KG1 (cell line): Measurements from ENCODE around the gene DMWD.

Source experiments
- DNase-seq: peaks from one replicate; lab custom pipeline; 2025; lab: John Stamatoyannopoulos, UW

Gene DMWD

DNA sequence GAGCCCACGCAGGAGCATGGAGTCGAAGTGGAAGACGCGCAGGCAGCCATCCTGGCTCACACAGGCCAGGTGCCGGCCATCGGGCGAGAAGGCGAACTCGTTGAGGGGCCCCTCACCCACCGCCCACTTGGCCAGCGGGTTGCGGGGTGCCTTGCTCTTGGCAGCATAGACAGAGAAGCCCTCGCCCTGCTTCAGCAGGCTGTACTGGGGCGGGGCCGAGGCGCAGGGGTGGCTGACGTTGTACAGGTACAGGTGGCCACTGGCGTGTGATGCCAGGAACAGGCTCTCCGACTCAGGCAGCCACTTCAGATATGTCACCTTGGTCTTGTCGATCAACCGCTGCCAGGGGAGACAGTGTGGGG is 6.1 kb downstream of the DMWD start:
- no peak for DNase-seq

DNA sequence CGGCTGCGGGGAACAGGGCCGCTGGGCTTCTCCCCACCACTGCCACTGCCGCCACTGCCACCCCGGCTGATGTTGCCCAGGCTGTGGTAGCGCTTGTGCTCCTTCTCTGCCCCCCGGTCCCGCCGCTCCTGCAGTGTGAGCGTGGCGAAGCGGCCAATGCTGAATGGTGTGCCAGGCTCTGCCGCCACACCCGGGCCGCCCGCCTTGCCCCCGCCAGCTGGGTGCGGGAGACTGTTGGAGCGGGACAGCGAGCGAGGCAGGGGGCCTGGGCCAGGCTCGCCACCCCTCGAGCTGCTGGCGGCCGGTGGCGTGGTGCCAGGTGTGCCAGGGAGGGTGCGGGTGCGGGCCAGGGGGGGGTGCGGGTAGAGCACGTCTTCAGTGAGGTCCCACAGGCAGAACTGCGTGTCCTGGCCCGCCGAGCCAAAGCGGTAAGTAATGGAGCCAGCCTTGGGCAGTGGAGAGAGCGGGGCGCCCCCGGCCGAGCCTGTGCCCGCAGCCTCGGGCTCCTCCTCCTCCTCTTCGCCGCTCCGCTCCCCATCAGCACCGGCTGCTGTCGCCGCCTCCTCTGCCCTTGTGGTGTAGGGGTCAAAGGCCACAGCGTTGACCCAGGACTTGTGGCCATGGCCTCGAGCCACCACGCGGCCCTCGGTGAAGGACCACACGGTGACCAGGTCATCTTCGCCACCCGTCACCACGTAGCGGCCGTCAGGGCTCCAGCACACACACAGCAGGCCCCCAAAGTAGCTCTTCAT is 6.7 kb downstream of the DMWD start:
- DNase-seq, result no peak

DNA sequence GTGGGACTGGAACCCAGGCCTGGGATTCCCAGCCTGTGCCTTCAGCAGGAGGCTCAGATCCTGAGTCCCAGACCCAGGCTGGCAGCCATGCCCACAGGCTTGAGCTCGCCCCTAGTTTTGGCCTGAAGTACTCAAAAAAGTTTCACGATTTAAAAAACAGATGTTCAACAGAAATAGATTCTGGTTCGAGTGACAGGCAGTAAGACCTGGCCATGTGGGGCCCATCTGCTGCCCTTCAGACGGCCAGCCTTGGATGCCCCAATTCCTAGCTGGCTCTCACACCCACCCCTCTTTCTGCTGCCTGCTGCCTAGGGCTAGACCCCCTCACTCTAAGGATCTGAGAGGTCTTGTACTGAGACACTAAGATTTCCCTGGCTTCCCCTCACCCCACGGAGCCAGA is 7.5 kb downstream of the DMWD start:
- DNase-seq, result no peak

DNA sequence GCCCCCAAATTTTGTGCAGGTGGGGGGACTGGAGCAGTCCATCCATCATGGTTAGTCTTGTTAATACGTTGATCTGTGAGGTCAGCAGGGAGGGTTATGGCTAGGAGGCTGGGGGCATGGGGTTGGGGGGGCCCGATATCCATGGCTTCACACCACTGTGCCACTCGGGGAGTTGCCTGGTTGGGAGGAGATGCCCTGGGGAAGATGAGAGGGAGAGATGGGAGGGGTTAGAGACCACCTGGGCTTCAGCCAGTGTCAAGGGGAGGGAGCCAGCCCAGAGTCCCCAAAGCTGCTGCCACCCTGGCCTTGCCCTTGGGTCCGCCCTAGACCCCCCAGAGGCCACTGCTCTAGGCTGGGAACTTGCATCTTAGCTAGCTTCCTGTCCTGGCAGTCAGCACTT is 8.5 kb downstream of the DMWD start:
- DNase-seq, result no peak

- no peak for DNase-seq
Measured at GRCh38 chr19:45782820-45783785, 9.5 kb downstream of the DMWD start.

DNA sequence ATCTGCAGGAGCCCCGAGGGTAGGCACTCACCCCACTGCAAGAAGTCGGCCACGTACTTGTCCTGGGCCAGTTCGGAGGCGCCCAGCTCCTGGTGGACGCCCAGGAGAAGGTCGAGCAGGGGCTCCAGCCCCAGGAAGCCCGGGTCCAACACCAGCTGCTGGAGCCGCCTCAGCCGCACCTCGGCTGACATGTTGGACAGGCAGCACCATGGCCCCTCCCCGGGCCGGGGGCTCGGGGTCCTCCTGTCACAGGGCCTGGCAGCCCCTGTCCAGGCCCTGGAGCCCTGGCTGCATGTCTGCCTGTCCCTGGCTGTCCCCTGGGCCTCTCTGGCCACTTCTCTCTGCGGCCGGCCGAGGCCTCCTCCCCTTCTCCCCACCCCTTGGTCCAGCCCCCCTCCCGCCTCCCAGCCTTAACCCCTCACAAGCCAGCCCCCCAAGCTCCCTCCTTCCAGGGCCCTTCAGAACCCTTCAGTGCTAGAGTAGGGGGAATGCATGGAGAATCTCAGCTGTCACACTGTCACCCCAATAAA is 10.4 kb downstream of the DMWD start, which contains the start of gene DMPK:
Gene DMPK (minus strand): TSS at position 329 of the 530 bp plus-strand sequence. CDS start 138 bp downstream, at position 191.
- no peak for DNase-seq

DNA sequence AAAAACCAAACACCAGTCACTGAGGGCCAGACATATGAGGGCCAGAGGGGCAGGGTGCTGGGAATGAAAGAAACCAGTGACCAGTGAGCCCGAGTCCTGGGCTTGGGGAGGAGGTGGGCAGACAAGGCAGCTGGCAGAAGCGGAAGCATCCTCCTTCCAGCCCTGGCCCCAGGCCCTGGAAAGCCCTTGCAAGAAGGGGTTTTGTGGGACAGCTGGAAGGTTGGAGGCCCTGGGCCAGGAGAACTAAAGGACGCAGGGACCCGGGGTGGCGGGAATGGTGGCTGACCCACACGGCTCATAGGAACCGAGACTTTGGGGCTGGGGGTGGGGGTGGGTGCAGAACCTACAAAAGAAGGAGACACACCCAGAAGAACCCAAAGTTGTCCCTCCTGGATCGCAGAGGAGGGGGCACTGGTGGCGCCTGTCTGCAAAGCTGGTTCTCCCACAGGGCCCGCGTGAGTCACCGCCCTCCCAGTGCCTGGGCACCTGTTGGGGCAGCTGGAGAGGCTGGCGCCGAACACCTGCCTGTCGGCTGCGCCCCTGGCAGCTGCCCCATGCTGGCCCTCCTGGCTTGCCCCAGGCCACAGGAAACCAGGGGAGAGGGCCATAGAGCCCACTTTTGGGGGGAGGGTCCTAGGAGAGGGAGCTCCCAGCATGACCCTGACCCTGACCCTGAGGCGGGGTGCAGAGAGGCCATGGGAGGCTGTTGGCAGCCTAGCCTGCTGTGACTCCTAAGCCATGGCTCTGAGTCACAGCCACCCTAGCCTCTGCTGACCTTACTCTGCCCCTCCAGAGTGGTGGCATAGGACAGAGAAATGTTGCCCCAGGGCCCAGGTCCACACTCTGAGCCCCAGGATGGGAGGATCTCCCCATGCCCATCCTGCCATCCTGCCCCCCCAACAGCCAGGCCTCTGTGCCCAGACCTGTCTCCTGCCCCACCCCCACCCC is 11.2 kb downstream of the DMWD start:
- DNase-seq, result no peak

- DNase-seq, result no peak
Measured at GRCh38 chr19:45780448-45781213, 12.0 kb downstream of the DMWD start.

- DNase-seq, result no peak
Measured at GRCh38 chr19:45780146-45780447, 12.5 kb downstream of the DMWD start.

GRCh38 chr19:45779231-45780145 is 13.2 kb downstream of the DMWD start:
- DNase-seq, result no peak

- no peak for DNase-seq
Measured at GRCh38 chr19:45778010-45778661, 14.5 kb downstream of the DMWD start.

DNA sequence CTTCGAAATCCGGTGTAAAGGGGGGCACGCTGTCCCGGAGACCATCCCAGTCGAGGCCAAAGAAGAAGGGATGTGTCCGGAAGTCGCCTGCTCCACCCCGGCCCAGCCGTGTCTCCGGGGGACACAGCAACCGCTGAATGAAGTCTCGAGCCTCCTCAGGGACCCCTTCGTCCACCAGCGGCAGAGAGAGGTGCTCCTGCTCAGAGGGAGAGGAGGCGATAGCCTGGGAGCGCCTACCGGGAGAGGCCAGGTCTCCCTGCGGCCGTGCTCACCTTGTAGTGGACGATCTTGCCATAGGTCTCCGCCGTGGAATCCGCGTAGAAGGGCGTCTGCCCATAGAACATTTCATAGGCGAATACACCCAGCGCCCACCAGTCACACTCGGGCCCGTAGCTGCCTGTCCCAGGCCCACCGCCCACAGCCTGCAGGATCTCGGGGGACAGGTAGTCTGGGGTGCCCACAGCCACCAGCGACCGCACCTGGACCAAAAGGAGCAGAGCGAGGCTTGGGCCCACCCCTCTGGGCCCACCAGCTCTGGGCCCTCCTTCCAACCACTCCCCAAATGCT is 15.2 kb downstream of the DMWD start:
- DNase-seq, result no peak

GRCh38 chr19:45774765-45775164 is 17.9 kb downstream of the DMWD start:
- DNase-seq, result no peak

DNA sequence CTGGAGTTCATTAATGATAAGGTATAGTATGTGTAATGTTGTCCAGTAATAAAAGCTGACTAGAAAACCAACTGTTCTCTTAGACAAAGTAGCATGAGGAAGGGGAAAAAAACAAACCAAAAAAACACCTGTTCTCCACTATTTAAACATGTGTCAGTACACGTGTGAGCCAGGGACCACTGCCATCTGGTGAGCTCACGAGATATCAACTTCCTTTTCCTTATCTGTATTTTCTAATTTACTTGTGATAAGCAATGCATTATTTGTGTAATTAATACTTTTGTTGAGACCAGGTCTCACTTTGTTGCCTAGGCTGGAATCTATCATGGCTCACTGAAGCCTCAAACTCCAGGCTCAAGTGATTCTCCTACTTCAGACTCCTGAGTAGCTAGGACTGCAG is 19.3 kb downstream of the DMWD start:
- no peak for DNase-seq

DNA sequence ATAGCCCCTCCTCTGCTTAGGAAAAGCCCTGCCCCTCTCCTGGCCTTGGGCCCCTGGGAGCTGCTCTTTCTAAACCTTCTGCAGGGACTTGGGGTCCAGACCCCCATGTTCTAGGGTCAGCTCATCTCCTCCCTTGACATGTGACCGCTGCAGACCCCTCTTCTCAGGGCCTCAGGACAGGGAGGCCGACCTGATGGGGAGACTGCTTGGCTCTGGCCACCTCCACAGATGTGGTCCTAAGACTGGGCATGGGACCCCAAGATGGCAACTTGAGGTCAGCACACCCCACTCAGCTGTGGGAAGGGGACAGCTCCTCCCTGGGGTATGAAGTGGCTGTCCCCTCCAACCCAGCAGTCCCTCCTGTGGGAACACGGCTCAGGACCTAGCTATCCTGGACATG is 19.7 kb downstream of the DMWD start:
- no peak for DNase-seq

GRCh38 chr19:45772130-45772840 is 20.4 kb downstream of the DMWD start:
- DNase-seq, result no peak

DNA sequence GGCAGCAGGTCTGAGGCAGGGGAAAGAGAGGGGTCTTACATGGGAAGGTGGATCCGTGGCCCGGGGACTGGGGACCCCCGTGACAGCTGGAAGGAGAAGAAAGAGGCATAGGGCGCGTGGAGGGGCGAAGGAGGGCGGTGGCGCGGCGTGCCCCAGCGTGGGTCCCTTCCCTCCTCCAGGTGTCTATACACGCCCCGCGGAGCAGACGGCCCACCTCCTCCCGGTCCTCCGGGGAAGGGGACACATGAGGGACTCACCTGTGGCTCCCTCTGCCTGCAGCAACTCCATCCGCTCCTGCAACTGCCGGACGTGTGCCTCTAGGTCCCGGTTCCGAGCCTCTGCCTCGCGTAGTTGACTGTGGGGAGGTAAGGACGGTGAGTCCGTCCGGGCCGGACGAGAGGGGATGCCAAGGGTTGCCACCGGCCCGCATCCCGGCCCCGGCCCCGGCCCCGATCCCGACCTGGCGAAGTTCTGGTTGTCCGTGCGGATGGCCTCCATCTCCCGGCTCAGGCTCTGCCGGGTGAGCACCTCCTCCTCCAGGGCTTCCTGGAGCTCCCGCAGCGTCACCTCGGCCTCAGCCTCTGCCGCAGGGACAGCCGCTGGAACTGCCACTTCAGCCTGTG is 21.2 kb downstream of the DMWD start:
- DNase-seq, result no peak
